Upper lobe of left lung (tissue), 6 donors: ENCODE measurements around the gene CLCN1. TPM values are rescaled to one million over a fixed set of nuclear protein-coding genes. Genes with fewer than 3 reads are reported as not detected.

Source experiments
- ATAC-seq, 2 donors: fragments of 200-7000 bp; cut with Tn5 transposase; one replicate each; pipeline ENCODE4 v1.9.1; 2022; ENCODE audit warnings: mild to moderate bottlenecking in 2 of 2, moderate library complexity in 2 of 2; ENCODE audit not compliant: low FRiP score in 2 of 2
- DNase-seq, 2 donors: peaks; one replicate each; pipeline ENCODE4 v3.0.0-alpha.2; 2019 to 2020
- H3K27ac ChIP-seq, 4 donors: fragments of 200-600 bp; sonication (generic); one replicate each; pipeline ENCODE4 v1.5.1; 2016 to 2019
- H3K27me3 ChIP-seq, 4 donors: fragments of 200-600 bp; sonication (generic); one replicate each; pipeline ENCODE4 v1.5.1; 2017 to 2019
- H3K36me3 ChIP-seq, 4 donors: fragments of 200-600 bp; sonication (generic); one replicate each; pipeline ENCODE4 v1.5.1; 2016 to 2019
- H3K4me1 ChIP-seq, 4 donors: fragments of 200-600 bp; sonication (generic); one replicate each; pipeline ENCODE4 v1.5.1; 2018 to 2019
- H3K4me3 ChIP-seq, 4 donors: fragments of 200-600 bp; sonication (generic); one replicate each; pipeline ENCODE4 v1.5.1; 2017 to 2019; ENCODE audit warnings: mild to moderate bottlenecking in 2 of 4, moderate library complexity in 1 of 4
- H3K9me3 ChIP-seq, 4 donors: fragments of 200-600 bp; sonication (generic); one replicate each; pipeline ENCODE4 v1.5.1; 2018 to 2019
- CTCF ChIP-seq, 6 experiments: fragments of 450-650 bp in 4 of 6; fragments of 200-600 bp in 2 of 6; sonication (generic) in 2 of 6; IDR thresholded peaks; one replicate each; pipeline ENCODE4 v1.5.1; 2016 to 2019; ENCODE audit warnings: antibody characterized with exemption in 6 of 6
- EP300 ChIP-seq, 4 donors: sonication (generic); formaldehyde crosslinking; IDR thresholded peaks; one replicate each; pipeline ENCODE4 v1.5.1; 2017; ENCODE audit warnings: antibody characterized with exemption in 4 of 4, control low read depth in 2 of 4
- POLR2A ChIP-seq, 4 donors: fragments of 450-650 bp; IDR thresholded peaks; one replicate each; pipeline ENCODE4 v1.5.1; 2016 to 2017; ENCODE audit warnings: antibody characterized with exemption in 4 of 4, mild to moderate bottlenecking in 2 of 4
- POLR2AphosphoS5 ChIP-seq, 2 donors: sonication (generic); formaldehyde crosslinking; IDR thresholded peaks; one replicate each; pipeline ENCODE4 v1.5.1; 2017; ENCODE audit warnings: antibody characterized with exemption in 2 of 2
- WGBS, 2 donors: methylation state at CpG; one replicate each; pipeline ENCODE4 v1.1.5; 2017 to 2018; 5-methylcytosine and 5-hydroxymethylcytosine counted together
- total RNA-seq, 6 donors: library from RNA; depleted of rRNA in 4 of 6; stranded (reverse); fragments of >200 nt in 4 of 6; gene quantifications; one replicate each; pipeline versions ENCODE4 v1.1.0 to v1.2.1, GENCODE V29; 2016 to 2021
- donor health status: DM: no; HTN: no; CAD: no; lungs with moderate emphysema.
- donor health status: DM: no; HTN: yes; CAD: no; lungs with severe emphysema.

Gene CLCN1
- total RNA-seq, 6 donors from 2014 or later = 0.10 TPM; not detected in 5

- H3K27ac ChIP-seq = no peak overlapping the region
- WGBS, 2 donors = 92 to 95% methylated on average over 8 of the region's 8 CpGs
- H3K9me3 ChIP-seq = no peaks in the 10 kb centered on the region
- DNase-seq (no peak), ATAC-seq (no peak)
- no peak for TF ChIP-seq CTCF (IDR thresholded peaks at IDR 0.05)
- TF ChIP-seq POLR2A (IDR thresholded peaks at IDR 0.05) = no peak
- TF ChIP-seq EP300 (IDR thresholded peaks at IDR 0.05) = no peak
- no peak for TF ChIP-seq POLR2AphosphoS5 (IDR thresholded peaks at IDR 0.05)
- no peak overlapping the region for H3K4me3 ChIP-seq
- peaks cover 3 to 9% (median 7%) of the 10 kb centered on the region in 4 donors for H3K4me1 ChIP-seq
- no peaks in the 10 kb centered on the region for H3K36me3 ChIP-seq
- H3K27me3 ChIP-seq = no peaks in the 10 kb centered on the region
Measured at GRCh38 chr7:143282124-143282523, 33.8 kb upstream of the CLCN1 start.

- 88 to 93% methylated on average over 4 of the region's 4 CpGs for WGBS, 2 donors
- no peaks in the 10 kb centered on the region for H3K27me3 ChIP-seq
- peaks cover 3 to 17% (median 10%) of the 10 kb centered on the region in 4 donors for H3K4me1 ChIP-seq
- TF ChIP-seq CTCF (IDR thresholded peaks at IDR 0.05) (no peak), POLR2A (IDR thresholded peaks at IDR 0.05) (no peak), POLR2AphosphoS5 (IDR thresholded peaks at IDR 0.05) (no peak), EP300 (IDR thresholded peaks at IDR 0.05) (no peak)
- no peak overlapping the region for H3K4me3 ChIP-seq
- no peaks in the 10 kb centered on the region for H3K36me3 ChIP-seq
- H3K9me3 ChIP-seq = no peaks in the 10 kb centered on the region
- DNase-seq (no peak), ATAC-seq (no peak)
- H3K27ac ChIP-seq = no peak overlapping the region
Measured at GRCh38 chr7:143283381-143283780, 32.5 kb upstream of the CLCN1 start.

- TF ChIP-seq EP300 (IDR thresholded peaks at IDR 0.05) (no peak), POLR2A (IDR thresholded peaks at IDR 0.05) (peak in 1 of 4 donors; percentile 44), CTCF (IDR thresholded peaks at IDR 0.05) (no peak), POLR2AphosphoS5 (IDR thresholded peaks at IDR 0.05) (no peak)
- no peaks in the 10 kb centered on the region for H3K36me3 ChIP-seq
- ATAC-seq = peak in 1 of 2 donors; percentile 82
- peak within 1 kb of the TSS in 3 of 4 donors; percentile 34 to 45 (median 42) for H3K4me3 ChIP-seq
- H3K4me1 ChIP-seq = peaks cover 9 to 29% (median 15%) of the 10 kb centered on the region in 4 donors
- peak within 1 kb of the TSS; percentile 14 to 62 (median 52) for H3K27ac ChIP-seq
- DNase-seq = peak in 1 of 2 donors; percentile 75
- H3K27me3 ChIP-seq = no peaks in the 10 kb centered on the region
- H3K9me3 ChIP-seq = no peaks in the 10 kb centered on the region
- 67 to 69% methylated on average over 19 of the region's 19 CpGs for WGBS, 2 donors
Measured at GRCh38 chr7:143284591-143285469, 31.1 kb upstream of the CLCN1 start, which contains the start of gene TMEM139. TSS of gene TMEM139 (plus strand) at chr7:143284958. CDS start at chr7:143285958, 1,000 bp downstream.

GRCh38 chr7:143285470-143285778 is 30.5 kb upstream of the CLCN1 start:
- Histone ChIP-seq H3K4me3 (peak overlapping the region in 3 of 4 donors; percentile 34 to 45 (median 42)), H3K36me3 (no peaks in the 10 kb centered on the region), H3K4me1 (peaks cover 13 to 35% (median 19%) of the 10 kb centered on the region in 4 donors), H3K27me3 (no peaks in the 10 kb centered on the region), H3K27ac (peak overlapping the region; percentile 12 to 62 (median 52)), H3K9me3 (no peaks in the 10 kb centered on the region)
- TF ChIP-seq CTCF (IDR thresholded peaks at IDR 0.05) = no peak
- no peak for TF ChIP-seq POLR2A (IDR thresholded peaks at IDR 0.05)
- no peak for TF ChIP-seq POLR2AphosphoS5 (IDR thresholded peaks at IDR 0.05)
- no peak for TF ChIP-seq EP300 (IDR thresholded peaks at IDR 0.05)
- WGBS, 2 donors = 46 to 68% methylated on average over 3 of the region's 3 CpGs
- peak in 1 of 2 donors; percentile 71 for ATAC-seq
- peak in 1 of 2 donors; percentile 53 for DNase-seq
